Mucosa of descending colon (tissue), 3 donors: ENCODE measurements around the gene KDM6A. TPM values are rescaled to one million over a fixed set of nuclear protein-coding genes. Genes with fewer than 3 reads are reported as not detected.

Experiments
- ATAC-seq: fragments of 200-7000 bp; cut with Tn5 transposase; one replicate; pipeline ENCODE4 v1.9.1; 2020; ENCODE audit warnings: mild to moderate bottlenecking, moderate library complexity
- DNase-seq, 3 donors: peaks; one replicate each; pipeline ENCODE4 v3.0.0-alpha.2; 2020
- H3K36me3 ChIP-seq: fragments of 200-600 bp; one replicate; pipeline ENCODE4 v1.8.0; 2021; ENCODE audit warnings: low read depth, mild to moderate bottlenecking
- H3K4me1 ChIP-seq: fragments of 200-600 bp; one replicate; pipeline ENCODE4 v1.8.0; 2021; ENCODE audit warnings: low read depth, mild to moderate bottlenecking
- H3K4me3 ChIP-seq: fragments of 200-600 bp; one replicate; pipeline ENCODE4 v1.8.0; 2021; ENCODE audit warnings: mild to moderate bottlenecking
- H3K9me3 ChIP-seq: fragments of 200-600 bp; one replicate; pipeline ENCODE4 v1.8.0; 2021; ENCODE audit warnings: mild to moderate bottlenecking
- intact Hi-C, 2 donors: fragments of 100-400 bp; cut with DNase I in 1 of 2; cut with micrococcal nuclease in 1 of 2; formaldehyde crosslinking; loops; one replicate each; pipeline versions ENCODE4 v1.11.0 to v1.11.1; 2022; cut with DNase I, micrococcal nuclease
- total RNA-seq, 3 donors: library from RNA; stranded (reverse); fragmentation: NEBNext Ultra II Directional in 2 of 3; extraction: Animal tissue kit (Norgen Biotek cat#: 25700) in 2 of 3; gene quantifications; one replicate each; pipeline versions ENCODE4 v1.2.1 to v1.2.4, GENCODE V29; 2021 to 2023
- TF ChIP-seq, protein P1 (sequence below): fragments of 200-600 bp; IDR thresholded peaks from one replicate; pipeline ENCODE4 v1.8.0; 2022; ENCODE audit warnings: antibody characterized with exemption, mild to moderate bottlenecking
- donor health status: DM: no; HTN: no; CAD: no; lungs with moderate emphysema.
- donor health status: DM: no; HTN: no; CAD: no.
- donor health status: DM: no; HTN: yes; CAD: no.

Gene KDM6A
- total RNA-seq, 3 donors from 2014 or later = 24.0 to 41.5 (median 36.5) TPM

DNA sequence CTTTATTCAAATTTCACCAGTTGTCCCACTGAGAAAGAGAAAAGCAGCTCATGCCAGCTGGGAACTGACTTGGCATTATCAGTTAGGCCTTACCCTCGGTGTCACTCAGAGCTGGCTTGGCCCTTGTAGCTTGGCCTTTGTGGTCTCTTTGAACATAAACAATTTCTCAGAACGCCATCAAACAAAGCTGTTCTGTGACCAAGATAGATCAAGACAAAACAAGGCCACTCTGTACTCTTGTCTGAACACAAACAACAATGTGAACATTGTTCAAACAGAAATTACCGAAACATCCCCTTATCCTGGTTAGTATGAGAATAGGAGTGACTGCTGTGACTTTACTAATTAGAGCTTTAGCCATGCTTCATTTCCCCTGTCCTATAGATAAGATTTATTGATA, 270.5 kb downstream of the KDM6A start:
- Histone ChIP-seq H3K4me3 (no peak overlapping the region), H3K9me3 (no peaks in the 10 kb centered on the region), H3K4me1 (no peaks in the 10 kb centered on the region), H3K36me3 (no peaks in the 10 kb centered on the region)
- DNase-seq = no peak
- ATAC-seq = no peak
- intact Hi-C loops = no loop called here
- TF ChIP-seq, protein P1, sequence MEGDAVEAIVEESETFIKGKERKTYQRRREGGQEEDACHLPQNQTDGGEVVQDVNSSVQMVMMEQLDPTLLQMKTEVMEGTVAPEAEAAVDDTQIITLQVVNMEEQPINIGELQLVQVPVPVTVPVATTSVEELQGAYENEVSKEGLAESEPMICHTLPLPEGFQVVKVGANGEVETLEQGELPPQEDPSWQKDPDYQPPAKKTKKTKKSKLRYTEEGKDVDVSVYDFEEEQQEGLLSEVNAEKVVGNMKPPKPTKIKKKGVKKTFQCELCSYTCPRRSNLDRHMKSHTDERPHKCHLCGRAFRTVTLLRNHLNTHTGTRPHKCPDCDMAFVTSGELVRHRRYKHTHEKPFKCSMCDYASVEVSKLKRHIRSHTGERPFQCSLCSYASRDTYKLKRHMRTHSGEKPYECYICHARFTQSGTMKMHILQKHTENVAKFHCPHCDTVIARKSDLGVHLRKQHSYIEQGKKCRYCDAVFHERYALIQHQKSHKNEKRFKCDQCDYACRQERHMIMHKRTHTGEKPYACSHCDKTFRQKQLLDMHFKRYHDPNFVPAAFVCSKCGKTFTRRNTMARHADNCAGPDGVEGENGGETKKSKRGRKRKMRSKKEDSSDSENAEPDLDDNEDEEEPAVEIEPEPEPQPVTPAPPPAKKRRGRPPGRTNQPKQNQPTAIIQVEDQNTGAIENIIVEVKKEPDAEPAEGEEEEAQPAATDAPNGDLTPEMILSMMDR = no peak

DNA sequence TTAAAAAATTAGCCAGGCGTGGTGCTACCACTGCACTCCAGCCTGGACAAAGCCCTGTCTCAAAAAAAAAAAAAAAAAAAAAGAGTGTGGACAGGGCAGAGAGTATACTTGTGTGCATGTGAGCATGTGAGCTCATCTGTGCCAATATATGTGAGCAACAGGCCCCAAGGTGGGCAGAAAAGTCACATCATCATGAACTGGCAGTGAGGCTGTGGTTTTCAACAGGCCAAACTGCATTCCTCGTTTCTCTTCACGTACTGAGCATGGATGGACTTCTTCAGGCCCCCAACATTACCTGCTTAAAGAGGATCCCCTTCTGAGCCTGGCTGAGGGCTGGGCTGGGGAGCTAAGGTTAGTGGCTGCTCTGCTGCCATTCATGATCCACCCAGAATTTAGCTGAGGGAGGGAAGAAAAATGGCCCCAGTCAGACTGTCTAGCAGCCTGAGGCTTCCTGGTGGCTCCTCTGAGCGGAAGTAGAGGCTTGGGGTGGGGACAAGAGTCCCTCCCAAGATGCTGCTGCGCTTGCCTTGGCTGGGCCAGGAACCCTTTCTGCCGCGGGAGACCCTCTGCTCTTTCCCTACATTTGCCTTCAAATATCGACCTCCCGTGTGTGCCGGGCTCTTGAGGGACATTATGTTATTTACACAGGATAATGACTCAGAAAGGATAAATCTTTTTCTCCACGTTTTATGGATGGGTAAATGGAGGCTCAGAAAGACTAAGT, 272.7 kb downstream of the KDM6A start:
- TF ChIP-seq, protein P1 = no peak
- DNase-seq (no peak), ATAC-seq (no peak)
- no peaks in the 10 kb centered on the region for H3K9me3 ChIP-seq
- H3K4me3 ChIP-seq = no peak overlapping the region
- no peaks in the 10 kb centered on the region for H3K36me3 ChIP-seq
- H3K4me1 ChIP-seq = no peaks in the 10 kb centered on the region
- intact Hi-C loops = no loop called here

DNA sequence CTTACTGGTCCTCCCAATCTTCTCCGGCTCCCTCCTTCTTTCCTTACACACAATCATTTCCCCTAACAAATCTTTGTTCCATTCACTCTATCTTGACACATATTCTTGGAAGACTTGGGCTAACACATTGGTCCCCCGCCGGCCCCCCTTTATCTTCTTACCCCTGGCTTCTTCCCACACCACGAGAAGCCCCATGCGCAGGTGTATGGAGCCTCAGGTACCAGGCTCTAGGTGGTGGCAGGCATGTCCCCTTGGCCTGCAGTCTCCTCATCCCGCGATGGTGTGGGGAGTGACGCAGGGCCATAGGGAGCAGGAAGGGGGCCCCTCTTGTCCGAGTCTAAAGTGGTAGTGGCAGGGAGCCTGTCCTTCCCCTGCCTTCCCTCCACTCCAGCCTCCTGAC, 277.8 kb downstream of the KDM6A start:
- H3K36me3 ChIP-seq = no peaks in the 10 kb centered on the region
- TF ChIP-seq, protein P1 = no peak
- no peaks in the 10 kb centered on the region for H3K4me1 ChIP-seq
- intact Hi-C loops = no loop called here
- H3K4me3 ChIP-seq = no peak overlapping the region
- ATAC-seq (no peak), DNase-seq (no peak)
- H3K9me3 ChIP-seq = no peaks in the 10 kb centered on the region

DNA sequence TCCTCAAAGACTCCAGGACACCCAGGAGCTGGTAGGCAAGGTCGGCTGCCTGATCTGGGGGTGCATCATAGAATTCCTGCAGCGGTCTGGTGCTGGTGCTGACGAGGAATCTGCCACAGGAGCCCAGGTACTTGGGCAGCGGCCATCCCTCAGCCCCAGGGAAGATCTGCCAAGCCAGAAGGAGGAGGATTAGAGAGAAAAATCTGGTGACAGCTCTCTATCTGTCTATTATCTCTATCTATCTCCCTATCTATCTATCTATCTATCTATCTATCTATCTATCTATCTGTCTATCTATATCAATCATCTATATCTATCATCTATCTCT, 281.0 kb downstream of the KDM6A start:
- H3K4me1 ChIP-seq = no peaks in the 10 kb centered on the region
- H3K4me3 ChIP-seq = no peak overlapping the region
- ATAC-seq (no peak), DNase-seq (no peak)
- H3K9me3 ChIP-seq = no peaks in the 10 kb centered on the region
- intact Hi-C loops = no loop called here
- no peaks in the 10 kb centered on the region for H3K36me3 ChIP-seq
- TF ChIP-seq, protein P1 = no peak

DNA sequence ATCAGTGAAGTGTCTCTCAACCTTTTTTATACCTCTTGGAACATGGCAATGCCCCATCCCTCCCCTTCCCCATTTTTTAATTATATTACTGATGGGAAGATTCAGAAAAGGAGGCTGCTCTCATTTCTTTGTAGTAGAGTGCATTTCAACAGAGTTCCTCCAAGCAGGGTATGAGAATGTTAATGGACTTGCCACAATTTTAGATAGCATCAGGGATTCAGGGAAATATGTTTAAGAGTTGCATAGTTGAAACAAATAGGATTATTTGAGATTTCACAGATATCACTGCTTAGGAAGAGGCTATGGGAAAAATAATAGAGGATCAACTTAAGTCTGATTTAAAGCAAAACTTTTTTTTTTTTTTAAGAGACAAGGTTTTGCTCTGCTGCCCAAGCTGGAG, 281.5 kb downstream of the KDM6A start:
- TF ChIP-seq, protein P1 = no peak
- H3K9me3 ChIP-seq = no peaks in the 10 kb centered on the region
- no peaks in the 10 kb centered on the region for H3K4me1 ChIP-seq
- no peak for ATAC-seq
- intact Hi-C loops = no loop called here
- DNase-seq = no peak
- H3K36me3 ChIP-seq = no peaks in the 10 kb centered on the region
- no peak overlapping the region for H3K4me3 ChIP-seq

DNA sequence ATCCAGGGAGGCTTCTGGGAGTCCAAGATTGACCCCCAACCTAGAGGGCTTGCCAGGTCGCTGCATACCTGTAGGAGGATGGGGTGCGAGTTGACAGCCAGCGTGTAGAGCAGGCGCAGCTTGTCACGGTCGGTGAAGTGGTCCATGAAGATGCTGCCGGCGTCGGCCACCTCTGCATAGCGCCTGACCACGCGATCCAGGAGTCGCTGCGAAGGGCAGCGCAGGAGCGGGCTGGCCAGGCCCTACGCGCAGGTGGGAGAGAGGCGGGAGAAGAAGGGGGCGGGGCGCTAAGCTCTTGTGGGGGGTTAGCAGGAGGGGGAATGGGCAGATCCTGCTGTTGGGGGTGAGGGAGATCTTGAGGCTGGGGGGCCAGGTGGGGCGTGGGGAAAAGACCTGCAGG, 284.7 kb downstream of the KDM6A start:
- Histone ChIP-seq H3K36me3 (no peaks in the 10 kb centered on the region), H3K4me3 (no peak overlapping the region), H3K9me3 (no peaks in the 10 kb centered on the region), H3K4me1 (no peaks in the 10 kb centered on the region)
- TF ChIP-seq, protein P1 = no peak
- DNase-seq (no peak), ATAC-seq (no peak)
- intact Hi-C loops = no loop called here
